ENCODE results near the gene CIRBP. TPM values are rescaled to one million over a fixed set of nuclear protein-coding genes. Genes with fewer than 3 reads are reported as not detected.

Gene CIRBP
- total RNA-seq, 1 donor from 2014 or later, result 399 TPM

DNA sequence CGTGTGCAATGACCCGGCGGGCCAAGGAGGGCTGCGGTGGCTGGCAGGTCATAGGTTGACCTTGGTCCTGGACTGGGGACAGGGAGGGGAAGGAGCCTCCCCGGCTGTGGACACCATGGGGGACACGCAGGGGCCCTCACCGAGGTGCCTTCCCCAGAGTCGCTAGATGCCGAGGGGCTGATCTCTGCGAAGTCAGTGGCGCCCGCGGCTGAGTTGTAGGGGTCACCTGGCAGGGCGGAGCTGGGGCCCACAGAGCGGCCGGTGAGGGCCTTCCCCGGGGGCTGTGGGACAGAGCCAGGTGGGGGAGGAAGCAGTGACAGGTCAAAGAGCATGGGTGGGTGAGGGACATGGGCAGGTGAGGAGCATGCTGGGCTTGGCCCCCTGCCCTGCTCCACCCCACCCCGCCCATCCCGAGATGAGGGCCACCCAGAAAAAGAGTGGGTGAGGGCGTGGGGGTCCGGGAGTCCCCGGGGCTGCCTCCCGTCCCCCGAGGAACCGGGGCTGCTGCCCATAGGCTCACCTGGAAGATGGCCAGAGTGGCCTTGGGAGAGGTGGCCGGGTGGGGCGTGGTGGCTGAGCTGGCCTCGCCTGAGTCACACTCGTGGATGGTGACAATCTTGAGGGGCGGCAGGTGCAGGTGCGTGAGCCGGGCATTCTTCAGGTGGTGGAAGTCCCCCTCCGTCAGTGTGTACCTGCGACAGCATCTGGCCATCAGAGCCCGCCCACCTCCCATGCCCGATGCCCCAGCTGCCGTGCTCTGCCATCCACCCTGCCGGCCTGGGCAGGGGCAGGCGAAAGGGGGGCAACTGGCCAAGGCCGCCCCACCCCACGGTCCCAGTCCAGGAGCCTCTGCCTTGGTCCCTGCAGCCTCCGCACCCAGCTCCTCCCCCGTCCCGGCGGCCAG lies 34.8 kb upstream of the CIRBP start:
- DNase-seq (no peak), ATAC-seq (ENCODE audit: low read depth) (no peak)
- peaks cover 12% of the 10 kb centered on the region for H3K4me1 Mint-ChIP-seq
- TF ChIP-seq, protein P1, sequence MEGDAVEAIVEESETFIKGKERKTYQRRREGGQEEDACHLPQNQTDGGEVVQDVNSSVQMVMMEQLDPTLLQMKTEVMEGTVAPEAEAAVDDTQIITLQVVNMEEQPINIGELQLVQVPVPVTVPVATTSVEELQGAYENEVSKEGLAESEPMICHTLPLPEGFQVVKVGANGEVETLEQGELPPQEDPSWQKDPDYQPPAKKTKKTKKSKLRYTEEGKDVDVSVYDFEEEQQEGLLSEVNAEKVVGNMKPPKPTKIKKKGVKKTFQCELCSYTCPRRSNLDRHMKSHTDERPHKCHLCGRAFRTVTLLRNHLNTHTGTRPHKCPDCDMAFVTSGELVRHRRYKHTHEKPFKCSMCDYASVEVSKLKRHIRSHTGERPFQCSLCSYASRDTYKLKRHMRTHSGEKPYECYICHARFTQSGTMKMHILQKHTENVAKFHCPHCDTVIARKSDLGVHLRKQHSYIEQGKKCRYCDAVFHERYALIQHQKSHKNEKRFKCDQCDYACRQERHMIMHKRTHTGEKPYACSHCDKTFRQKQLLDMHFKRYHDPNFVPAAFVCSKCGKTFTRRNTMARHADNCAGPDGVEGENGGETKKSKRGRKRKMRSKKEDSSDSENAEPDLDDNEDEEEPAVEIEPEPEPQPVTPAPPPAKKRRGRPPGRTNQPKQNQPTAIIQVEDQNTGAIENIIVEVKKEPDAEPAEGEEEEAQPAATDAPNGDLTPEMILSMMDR (IDR thresholded peaks at IDR 0.05), result no peak
- no peak overlapping the region for H3K4me3 Mint-ChIP-seq
- CTCF ChIA-PET, result no interaction called here
- intact Hi-C loops (cut with micrococcal nuclease), result no loop called here
- H3K9me3 Mint-ChIP-seq, result no peaks in the 10 kb centered on the region
- POLR2A ChIA-PET, result no interaction called here
- H3K27ac Mint-ChIP-seq, result no peak overlapping the region
- H3K27me3 Mint-ChIP-seq, result peaks cover 7% of the 10 kb centered on the region
- no peaks in the 10 kb centered on the region for H3K36me3 Mint-ChIP-seq (ENCODE audit: low read depth)

DNA sequence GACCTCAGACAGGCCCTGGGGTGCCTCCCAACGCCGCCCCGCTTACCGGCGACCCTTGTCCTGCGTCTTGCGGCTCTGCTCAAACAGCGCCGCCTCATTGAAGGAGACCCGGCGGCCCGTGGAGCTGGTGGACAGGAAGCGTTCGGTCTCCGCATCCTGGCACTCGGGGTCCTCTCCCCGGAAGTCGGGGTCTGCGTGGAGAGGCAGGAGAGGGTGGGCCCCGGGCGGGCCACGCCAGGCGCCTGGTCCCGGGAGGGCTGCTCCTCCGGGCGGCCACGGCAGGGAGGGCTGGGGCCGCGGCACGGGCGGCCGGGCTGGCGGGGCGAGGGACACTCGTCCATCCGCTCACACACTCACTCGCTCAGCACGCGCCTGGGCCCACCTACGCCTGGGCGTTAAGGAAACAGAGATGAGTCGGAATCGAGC lies 34.2 kb upstream of the CIRBP start:
- intact Hi-C loops (cut with micrococcal nuclease), result no loop called here
- Mint-ChIP-seq H3K27me3 (peaks cover 7% of the 10 kb centered on the region), H3K4me3 (no peak overlapping the region), H3K4me1 (peaks cover 15% of the 10 kb centered on the region), H3K9me3 (no peaks in the 10 kb centered on the region), H3K27ac (no peak overlapping the region), H3K36me3 (ENCODE audit: low read depth) (no peaks in the 10 kb centered on the region)
- TF ChIP-seq, protein P1 (IDR thresholded peaks at IDR 0.05), result no peak
- ChIA-PET POLR2A (no interaction called here), CTCF (no interaction called here)
- no peak for DNase-seq
- ATAC-seq (ENCODE audit: low read depth), result no peak

DNA sequence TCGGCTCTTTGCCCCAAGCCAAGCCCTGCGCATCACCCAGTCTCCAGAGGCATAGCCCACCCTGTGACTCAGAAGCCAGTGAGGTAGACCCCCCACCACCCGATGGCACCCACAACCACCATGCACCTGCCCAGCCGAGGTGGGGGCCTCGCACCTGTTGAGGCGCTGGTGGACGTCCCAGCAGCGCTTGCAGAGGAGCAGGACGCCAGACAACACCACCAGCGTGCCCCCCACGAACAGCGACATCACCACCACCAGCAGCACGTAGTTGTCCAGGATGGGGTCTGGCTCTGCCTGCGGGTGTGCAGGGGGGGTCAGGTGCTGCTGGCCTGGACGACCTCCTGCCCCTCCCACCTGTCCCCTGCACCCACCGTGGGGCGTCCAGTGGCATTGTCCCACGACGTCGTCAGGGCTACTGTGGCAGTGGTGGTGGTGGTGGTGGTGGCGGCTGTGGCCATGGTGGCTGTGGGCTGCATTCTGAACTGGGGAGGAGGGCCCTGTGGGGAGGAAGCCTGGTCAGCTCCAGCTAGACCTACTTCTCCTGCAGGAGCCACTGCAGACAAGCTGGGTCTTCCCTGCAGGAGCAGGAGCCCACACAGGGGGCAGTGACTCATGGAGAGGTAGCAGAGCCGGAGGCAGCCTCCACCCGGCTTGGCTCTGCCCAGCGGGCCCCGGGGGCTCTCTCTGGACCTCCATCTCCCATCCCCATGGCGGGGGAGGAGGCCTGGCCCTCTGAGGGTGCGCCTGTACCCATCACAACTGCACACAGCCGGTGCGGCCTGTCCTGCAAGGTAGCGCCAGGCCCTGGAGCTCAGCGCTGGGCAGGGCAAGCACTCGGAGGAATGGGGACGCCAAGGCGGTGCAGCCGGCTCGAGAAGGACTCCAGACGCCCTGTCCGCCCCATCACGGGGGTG lies 33.2 kb upstream of the CIRBP start:
- Mint-ChIP-seq H3K4me3 (no peak overlapping the region), H3K36me3 (ENCODE audit: low read depth) (no peaks in the 10 kb centered on the region), H3K4me1 (peaks cover 17% of the 10 kb centered on the region), H3K9me3 (no peaks in the 10 kb centered on the region), H3K27ac (no peak overlapping the region), H3K27me3 (peaks cover 7% of the 10 kb centered on the region)
- CTCF ChIA-PET, result no interaction called here
- no peak for DNase-seq
- intact Hi-C loops (cut with micrococcal nuclease), result no loop called here
- no peak for ATAC-seq (ENCODE audit: low read depth)
- POLR2A ChIA-PET, result interaction anchor here (0.7 kb wide), 1 partner anchor 21 kb away, joined by 3 read pairs; no protein-coding TSS in a partner anchor
- TF ChIP-seq, protein P1 (IDR thresholded peaks at IDR 0.05), result no peak

DNA sequence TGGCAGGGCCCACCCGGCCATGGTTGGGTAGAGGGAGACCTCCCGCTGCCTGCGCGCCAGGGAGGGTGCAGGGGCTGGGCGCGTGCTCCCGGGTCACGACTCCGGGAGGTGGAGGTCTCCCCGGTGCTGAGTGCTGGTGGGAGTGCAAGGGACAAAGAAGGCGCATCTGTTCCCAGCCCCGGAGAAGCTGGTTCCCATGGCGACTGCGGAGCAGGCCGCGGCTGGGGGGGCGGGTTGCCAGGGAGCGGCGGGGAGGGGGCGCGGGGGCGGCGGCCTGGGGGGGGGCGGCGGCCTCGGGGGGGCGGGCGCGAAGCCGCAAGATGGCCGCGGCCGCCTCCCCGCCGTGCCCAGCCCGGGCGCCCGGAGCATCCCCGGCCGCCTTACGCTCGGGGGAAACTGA lies 32.6 kb upstream of the CIRBP start:
- no peak overlapping the region for H3K27ac Mint-ChIP-seq
- DNase-seq (no peak), ATAC-seq (ENCODE audit: low read depth) (no peak)
- no peaks in the 10 kb centered on the region for H3K9me3 Mint-ChIP-seq
- POLR2A ChIA-PET, result no interaction called here
- peaks cover 24% of the 10 kb centered on the region for H3K4me1 Mint-ChIP-seq
- TF ChIP-seq, protein P1 (IDR thresholded peaks at IDR 0.05), result no peak
- H3K4me3 Mint-ChIP-seq, result no peak overlapping the region
- intact Hi-C loops (cut with micrococcal nuclease), result no loop called here
- peaks cover 7% of the 10 kb centered on the region for H3K27me3 Mint-ChIP-seq
- no peaks in the 10 kb centered on the region for H3K36me3 Mint-ChIP-seq (ENCODE audit: low read depth)
- CTCF ChIA-PET, result no interaction called here

Data from activated B cell treated with CpG ODN at 0.5 μM for 24 hours (primary cell).